ENCODE results near the gene MIDN.

MIDN gene

DNA sequence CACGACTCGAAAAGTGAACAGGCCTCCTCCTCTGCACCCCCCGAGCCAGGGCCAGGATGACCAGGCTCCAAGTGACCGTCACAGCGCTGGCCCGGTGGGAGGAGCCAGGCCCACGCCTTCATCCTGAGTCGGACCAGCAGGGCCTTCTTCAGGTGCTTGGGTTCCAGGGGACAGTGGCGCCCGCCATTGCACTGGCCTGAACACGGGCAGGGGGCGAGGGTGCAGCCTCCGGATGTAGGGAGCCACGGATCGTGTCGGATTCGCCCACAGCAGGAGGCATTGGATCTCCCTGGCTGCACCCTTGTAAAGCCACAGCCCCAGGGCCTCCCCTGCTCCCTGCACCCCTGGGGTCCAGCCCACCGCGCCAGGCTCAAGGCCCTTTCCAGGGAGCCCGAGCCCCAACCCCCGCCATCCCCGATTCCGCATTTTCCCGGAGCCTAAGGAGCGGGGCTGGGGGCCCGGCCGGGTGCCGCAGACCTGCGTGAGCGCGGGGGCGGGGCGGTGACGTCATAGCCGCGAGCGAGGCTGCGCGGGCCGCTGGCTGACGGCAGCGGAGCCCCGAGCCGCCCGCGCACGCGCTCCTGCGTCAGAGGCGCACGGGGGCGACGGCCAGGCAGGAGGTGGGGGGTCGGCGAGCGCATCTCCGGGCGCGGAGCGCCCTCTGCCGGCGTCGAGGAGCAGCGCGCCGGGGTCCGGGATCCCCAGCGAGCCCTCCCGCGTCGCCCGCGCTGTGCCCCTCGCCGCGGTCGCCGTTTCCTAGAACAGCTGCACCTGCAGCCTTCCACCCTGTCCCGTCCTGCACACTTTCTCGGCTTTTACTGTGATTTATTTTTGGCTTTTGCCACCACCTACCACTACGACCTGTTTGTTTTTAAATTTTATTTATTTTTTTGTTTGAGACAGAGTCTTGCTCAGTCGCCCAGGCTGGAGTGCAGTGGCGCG is 8.3 kb upstream of the MIDN start:
- TF ChIP-seq, protein P1, sequence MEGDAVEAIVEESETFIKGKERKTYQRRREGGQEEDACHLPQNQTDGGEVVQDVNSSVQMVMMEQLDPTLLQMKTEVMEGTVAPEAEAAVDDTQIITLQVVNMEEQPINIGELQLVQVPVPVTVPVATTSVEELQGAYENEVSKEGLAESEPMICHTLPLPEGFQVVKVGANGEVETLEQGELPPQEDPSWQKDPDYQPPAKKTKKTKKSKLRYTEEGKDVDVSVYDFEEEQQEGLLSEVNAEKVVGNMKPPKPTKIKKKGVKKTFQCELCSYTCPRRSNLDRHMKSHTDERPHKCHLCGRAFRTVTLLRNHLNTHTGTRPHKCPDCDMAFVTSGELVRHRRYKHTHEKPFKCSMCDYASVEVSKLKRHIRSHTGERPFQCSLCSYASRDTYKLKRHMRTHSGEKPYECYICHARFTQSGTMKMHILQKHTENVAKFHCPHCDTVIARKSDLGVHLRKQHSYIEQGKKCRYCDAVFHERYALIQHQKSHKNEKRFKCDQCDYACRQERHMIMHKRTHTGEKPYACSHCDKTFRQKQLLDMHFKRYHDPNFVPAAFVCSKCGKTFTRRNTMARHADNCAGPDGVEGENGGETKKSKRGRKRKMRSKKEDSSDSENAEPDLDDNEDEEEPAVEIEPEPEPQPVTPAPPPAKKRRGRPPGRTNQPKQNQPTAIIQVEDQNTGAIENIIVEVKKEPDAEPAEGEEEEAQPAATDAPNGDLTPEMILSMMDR (conservative IDR thresholded peaks at IDR 0.05; ENCODE audit: low read length) = peak; percentile 55
- peak; percentile 82 for DNase-seq (ENCODE audit: low read depth)
- peak overlapping the region; percentile 52 for H3K4me3 ChIP-seq (ENCODE audit: low read length)

DNA sequence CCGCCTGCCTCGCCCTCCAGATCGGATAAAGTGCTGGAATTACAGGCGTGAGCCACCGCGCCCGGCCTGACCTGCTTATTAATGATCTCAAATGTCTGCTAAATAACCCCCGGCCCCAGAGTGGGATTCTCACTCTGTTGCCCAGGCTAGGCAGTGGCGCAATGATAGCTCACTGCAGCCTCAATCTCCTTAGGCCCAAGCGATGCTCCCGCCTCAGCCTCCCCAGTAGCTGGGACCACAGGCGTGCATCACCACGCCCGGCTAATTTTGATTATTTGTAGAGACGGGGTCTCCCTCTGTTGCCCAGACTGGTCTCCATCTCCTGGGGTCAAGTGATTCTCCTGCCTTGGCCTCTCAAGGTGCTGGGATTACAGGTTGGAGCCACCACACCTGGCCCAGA is 7.5 kb upstream of the MIDN start:
- no peak for DNase-seq (ENCODE audit: low read depth)
- no peak overlapping the region for H3K4me3 ChIP-seq (ENCODE audit: low read length)
- TF ChIP-seq, protein P1 (conservative IDR thresholded peaks at IDR 0.05; ENCODE audit: low read length) = no peak

DNA sequence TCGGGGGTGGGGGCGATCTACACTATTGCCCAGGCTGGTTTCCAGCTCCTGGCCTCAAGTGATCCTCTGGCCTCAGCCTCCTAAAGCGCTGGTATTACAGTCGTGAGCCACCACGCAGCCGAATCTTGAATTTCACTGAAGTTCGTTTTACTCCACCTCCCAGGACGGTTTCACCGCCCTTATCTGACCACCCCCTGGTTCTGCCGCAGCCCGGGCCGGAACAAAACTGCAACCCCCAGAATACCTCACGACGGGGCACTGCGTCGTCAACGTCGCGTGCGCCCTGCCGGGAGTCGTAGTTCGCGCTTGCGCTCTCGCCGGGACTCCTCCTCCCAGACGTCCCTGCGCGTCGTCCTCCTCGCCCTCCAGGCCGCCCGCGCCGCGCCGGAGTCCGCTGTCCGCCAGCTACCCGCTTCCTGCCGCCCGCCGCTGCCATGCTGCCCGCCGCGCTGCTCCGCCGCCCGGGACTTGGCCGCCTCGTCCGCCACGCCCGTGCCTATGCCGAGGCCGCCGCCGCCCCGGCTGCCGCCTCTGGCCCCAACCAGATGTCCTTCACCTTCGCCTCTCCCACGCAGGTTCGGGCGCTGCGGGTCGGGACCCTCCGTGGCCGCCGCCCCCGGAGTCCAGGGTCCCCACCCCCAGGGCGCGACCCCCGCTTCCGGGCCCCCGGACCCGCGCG is 6.8 kb upstream of the MIDN start, which contains the start of gene ATP5F1D:
ATP5F1D (plus strand) TSS at position 335 of the 679 bp plus-strand sequence; CDS start at position 435, 100 bp downstream.
- H3K4me3 ChIP-seq (ENCODE audit: low read length) = peak within 1 kb of the TSS; percentile 76
- TF ChIP-seq, protein P1 (conservative IDR thresholded peaks at IDR 0.05; ENCODE audit: low read length) = no peak
- peak; percentile 93 for DNase-seq (ENCODE audit: low read depth)

DNA sequence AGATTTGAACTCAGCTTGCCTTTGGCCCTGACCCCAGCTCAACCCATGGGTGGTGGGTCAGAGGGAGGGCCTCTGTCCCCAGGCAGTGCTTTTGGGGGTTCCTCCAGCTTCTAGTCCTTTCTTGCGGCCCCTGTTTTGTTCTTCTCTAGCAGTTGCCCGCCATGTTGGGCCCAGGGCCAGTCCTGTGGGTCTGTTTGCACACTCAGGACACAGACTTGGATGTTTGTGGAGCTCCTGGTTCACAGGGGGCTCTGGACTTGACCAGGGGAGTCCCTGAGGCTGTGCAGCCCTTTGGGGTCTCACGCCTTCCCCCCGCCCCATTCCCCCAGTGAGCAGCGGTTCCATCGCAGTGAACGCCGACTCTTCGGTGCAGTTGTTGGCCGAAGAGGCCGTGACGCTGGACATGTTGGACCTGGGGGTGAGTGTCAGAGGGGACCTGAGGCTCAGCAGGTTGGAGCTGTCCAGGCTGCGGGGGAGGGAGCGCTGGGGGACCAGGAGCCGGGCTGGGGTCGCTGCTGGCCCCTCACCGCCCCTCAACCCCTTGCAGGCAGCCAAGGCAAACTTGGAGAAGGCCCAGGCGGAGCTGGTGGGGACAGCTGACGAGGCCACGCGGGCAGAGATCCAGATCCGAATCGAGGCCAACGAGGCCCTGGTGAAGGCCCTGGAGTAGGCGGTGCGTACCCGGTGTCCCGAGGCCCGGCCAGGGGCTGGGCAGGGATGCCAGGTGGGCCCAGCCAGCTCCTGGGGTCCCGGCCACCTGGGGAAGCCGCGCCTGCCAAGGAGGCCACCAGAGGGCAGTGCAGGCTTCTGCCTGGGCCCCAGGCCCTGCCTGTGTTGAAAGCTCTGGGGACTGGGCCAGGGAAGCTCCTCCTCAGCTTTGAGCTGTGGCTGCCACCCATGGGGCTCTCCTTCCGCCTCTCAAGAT is 4.4 kb upstream of the MIDN start:
- DNase-seq (ENCODE audit: low read depth) = peak; percentile 82
- TF ChIP-seq, protein P1 (conservative IDR thresholded peaks at IDR 0.05; ENCODE audit: low read length) = peak; percentile 80
- peak overlapping the region; percentile 48 for H3K4me3 ChIP-seq (ENCODE audit: low read length)

DNA sequence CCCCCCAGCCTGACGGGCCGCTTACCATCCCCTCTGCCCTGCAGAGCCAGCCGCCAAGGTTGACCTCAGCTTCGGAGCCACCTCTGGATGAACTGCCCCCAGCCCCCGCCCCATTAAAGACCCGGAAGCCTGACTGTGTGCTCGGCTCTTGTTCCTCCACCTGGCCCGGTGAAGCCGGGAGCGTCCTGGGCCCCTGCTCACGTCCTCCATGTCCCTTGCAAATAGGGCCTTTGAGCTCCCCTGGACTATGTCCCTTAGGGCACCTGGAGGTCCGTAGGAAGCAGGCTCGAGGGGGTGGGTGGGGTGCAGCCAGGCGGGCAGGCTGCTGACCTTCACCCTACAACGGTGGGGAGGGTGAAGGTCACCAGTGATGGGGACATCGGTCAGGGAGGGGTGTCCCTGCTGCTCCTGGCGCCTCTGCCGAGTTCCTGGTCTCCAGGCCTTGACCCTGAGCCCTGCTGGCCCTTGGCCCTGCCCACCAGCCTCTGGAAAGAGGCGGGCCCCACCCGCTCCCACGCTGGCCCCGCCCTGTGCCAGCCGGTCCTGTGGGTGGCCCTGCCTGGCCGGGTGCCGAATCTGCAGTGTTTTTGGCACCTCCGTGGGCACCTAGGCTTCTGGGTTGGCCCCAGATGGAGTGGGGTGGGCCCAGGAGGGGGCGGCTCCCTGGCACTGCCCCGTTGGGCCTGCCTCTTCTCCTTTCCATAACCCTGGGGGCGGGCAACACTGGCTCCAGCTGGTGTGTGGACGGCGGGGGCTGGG is 3.5 kb upstream of the MIDN start:
- DNase-seq (ENCODE audit: low read depth) = no peak
- H3K4me3 ChIP-seq (ENCODE audit: low read length) = peak overlapping the region; percentile 48
- TF ChIP-seq, protein P1 (conservative IDR thresholded peaks at IDR 0.05; ENCODE audit: low read length) = no peak

Data from AG10803 (cell line).